HPDE6-E6E7 (cell line): ENCODE measurements around the gene SPATA12.

Experiments
- DNase-seq: peaks from one replicate; pipeline ENCODE4 v3.0.0; 2011; ENCODE audit warnings: missing footprints; ENCODE audit errors: extremely low spot score

SPATA12 gene

GRCh38 chr3:57116501-57116900 lies 56.0 kb downstream of the SPATA12 start:
- no peak for DNase-seq

DNA sequence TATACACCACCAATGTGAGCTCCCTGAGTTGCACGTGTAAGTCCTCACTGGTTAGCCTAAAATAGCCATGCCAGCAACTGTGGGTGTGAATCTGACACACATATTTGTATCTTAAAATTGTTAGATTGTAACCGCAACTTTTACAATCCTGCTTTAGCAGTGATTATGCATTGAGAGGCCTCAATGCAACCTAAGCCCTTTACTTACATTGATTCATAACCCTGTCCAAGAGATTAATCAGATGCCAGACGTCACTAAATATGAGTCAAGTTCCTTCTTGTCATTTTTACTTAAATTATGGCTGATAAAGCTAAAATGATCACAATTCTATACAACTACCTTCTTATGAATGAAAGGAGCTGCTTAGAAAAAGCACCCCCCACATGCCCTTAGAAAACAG lies 57.8 kb downstream of the SPATA12 start:
- no peak for DNase-seq

- DNase-seq: no peak
Measured at GRCh38 chr3:57120040-57120439, 59.6 kb downstream of the SPATA12 start.

DNA sequence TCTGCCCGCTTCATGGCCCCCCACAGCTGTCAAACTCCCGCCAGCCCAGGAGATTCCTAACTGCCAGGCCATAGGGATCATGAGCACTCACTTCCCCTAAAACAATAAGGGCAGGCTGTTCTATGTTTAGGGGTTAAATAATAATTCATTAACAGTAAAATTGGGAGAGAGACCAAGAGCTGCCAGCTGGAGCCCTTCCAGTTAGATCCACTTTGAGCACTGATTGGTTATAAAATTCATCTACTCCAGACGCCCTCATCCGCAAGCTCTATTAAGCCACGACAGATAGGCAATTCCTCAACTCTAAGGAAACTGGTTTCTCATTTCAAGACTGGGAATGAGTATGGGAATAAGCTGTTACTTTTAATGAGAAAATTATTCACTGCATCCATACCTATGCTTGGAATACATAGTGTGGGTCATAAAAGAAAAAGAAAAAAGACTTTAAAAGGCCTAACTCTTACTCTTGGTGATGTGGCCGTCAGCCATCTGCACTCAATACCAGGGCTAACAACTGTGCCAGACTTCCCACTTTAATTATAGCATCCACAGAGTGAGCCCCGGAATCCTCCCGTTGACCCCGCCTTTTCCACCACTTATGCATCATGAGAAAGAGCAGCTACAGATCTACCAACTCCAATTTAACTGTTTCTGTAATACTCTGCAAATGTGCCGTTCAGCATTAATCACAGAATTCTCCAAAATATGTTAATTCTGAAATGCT lies 60.1 kb downstream of the SPATA12 start:
- no peak for DNase-seq
